Right lobe of liver (tissue), 4 donors: ENCODE data around the gene ANKDD1A.

Experiments used
- CTCF ChIP-seq, 4 donors: fragments of 200-600 bp in 3 of 4; fragments of 450-650 bp in 1 of 4; IDR thresholded peaks; one replicate each; pipeline versions ENCODE4 v1.5.1 to v1.8.0; 2016 to 2022; ENCODE audit warnings: antibody characterized with exemption in 4 of 4, mild to moderate bottlenecking in 2 of 4
- POLR2A ChIP-seq: fragments of 450-650 bp; IDR thresholded peaks from one replicate; pipeline ENCODE4 v1.6.1; 2017; ENCODE audit warnings: antibody characterized with exemption, mild to moderate bottlenecking
- donor health status: DM: no; HTN: no; CAD: no.
- donor health status: DM: no; HTN: no; CAD: no.
- donor health status: DM: no; HTN: yes; CAD: no.

GRCh38 chr15:64990168-64990470, 78.4 kb downstream of the ANKDD1A start:
- TF ChIP-seq CTCF (IDR thresholded peaks at IDR 0.05) (no peak), POLR2A (no peak)
